GM21367 (cell line): ENCODE measurements around the gene ECI1.
A peak's percentile ranks its signal among the peaks of the same experiment; 100 is the strongest.
"Not testable (repeated sequence)": the region's sequence is repeated elsewhere in the genome, so short reads cannot be mapped to it uniquely, and the experiment has no call there.

Experiments
- ATAC-seq: cut with Tn5 transposase; IDR thresholded peaks from one replicate; pipeline ENCODE4 v1.9.1; 2021; ENCODE audit not compliant: unreplicated experiment

ECI1 gene

DNA sequence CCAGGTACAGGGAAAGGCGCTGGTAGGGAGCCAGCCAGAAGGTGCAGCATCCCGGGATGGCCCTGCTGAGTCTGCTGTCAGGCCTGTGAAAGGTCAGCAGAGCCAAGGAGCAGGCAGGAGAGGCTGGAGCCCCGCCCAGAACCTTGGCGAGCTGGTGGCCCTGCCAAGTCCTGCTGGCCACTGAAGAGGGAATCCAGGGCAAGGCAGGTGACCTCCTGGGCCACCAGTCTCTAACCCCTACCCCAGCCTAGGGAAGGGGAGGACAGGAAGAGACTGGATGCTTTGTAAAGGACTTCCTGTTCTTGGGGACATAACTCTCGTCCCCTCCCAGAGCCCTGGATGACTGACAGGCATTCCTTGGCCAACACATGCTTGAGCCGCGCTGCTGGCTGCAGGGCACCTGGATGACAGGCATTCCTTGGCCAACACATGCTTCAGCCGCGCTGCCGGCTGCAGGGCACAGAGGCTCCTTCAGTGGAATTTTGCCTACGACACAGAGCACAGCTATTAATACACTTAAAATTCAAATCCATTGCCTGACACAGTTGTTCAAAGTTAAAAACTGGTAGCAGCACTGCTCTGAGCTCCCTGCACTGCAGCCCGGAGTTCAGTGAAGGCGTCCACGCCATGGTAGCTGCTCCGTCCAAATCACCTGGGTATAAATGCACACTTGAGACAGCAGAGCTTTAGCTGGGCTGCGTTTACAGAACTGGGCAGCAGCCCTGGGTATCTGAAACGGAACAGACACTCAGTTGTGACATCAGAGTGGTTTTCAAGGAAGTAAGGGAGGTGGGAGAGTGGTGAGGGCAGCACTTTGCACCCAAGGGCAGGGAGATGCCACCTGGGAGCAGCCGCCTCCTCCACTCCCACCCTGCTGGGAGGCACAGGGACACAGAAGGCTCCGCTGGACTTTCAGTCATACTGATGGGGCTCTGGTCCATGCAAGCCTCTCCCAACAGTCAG is 38.7 kb downstream of the ECI1 start:
- no peak for ATAC-seq

GRCh38 chr16:2211923-2212347 is 39.5 kb downstream of the ECI1 start:
- no peak for ATAC-seq

GRCh38 chr16:2210386-2211365 is 40.7 kb downstream of the ECI1 start, which contains the start of gene BRICD5:
BRICD5 (minus strand) TSS chr16:2210863; CDS start chr16:2210833, 30 bp downstream.
- no peak for ATAC-seq

GRCh38 chr16:2210009-2210332 is 41.4 kb downstream of the ECI1 start:
- no peak for ATAC-seq

DNA sequence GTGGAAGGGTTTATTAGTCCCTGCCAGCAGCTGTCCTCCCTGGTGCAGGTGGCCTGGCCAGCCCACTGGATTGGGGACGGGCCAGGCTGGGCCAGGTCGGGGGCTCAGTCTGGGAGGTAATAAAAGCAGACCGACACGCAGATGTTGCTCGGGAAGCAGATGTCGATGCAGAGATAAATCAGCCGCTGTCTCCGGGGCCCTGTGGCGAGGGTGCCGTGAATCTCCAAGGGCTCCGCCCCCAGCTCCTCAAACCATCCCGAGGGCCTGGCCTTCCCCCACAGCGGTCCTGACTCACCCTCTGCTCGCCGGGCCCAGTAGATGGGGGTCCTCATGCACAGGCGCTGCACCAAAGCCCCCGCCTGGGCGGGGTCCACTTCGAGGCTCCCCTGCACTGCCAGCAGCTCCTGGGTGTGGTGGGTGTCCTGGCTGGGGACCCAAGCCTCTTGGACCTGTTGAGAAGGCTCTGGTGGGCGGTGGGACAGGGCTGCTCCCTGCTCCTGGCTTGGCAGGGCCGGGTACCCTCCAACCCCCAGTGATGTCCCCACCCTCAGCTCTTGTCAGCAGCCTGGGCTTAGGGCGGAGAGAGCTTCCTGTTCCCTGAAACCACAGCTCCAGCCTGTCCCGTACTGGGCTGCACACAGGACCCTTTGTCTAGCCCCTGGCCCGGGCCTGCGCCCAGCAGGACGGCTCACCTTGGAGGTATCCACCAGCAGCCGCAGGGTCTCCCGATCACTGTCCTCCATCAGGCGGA is 42.0 kb downstream of the ECI1 start:
- ATAC-seq, result no peak

- no peak for ATAC-seq
Observed at GRCh38 chr16:2208772-2209171, 42.6 kb downstream of the ECI1 start.

DNA sequence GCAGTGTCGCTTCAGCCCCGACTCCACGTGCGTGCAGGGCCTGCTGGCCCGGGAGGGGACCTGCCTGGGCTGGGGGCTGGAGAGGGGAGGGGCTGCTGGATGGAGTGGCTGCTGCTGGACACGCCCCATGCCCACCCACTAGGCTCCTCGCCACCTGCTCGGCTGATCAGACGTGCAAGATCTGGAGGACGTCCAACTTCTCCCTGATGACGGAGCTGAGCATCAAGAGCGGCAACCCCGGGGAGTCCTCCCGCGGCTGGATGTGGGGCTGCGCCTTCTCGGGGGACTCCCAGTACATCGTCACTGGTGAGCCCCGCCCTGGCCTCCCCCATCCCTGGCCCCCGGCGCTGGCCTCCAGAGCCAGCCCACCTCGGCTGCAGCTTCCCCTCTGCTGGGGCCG is 43.1 kb downstream of the ECI1 start:
- no peak for ATAC-seq

GRCh38 chr16:2207872-2208271 is 43.5 kb downstream of the ECI1 start:
- no peak for ATAC-seq

- ATAC-seq, result no peak
Observed at GRCh38 chr16:2206780-2207433, 44.5 kb downstream of the ECI1 start.

GRCh38 chr16:2206420-2206779 is 45.0 kb downstream of the ECI1 start:
- ATAC-seq, result no peak

- ATAC-seq, result peak; percentile 4
Observed at GRCh38 chr16:2205967-2206313, 45.4 kb downstream of the ECI1 start.

GRCh38 chr16:2205104-2205966 is 46.1 kb downstream of the ECI1 start, which contains the start of gene MLST8:
MLST8 (plus strand) TSS chr16:2205454; CDS start chr16:2206086, 632 bp downstream.
- peak; percentile 41 for ATAC-seq

- ATAC-seq, result no peak
Observed at GRCh38 chr16:2204416-2205103, 46.8 kb downstream of the ECI1 start.

GRCh38 chr16:2203119-2203688 is 48.2 kb downstream of the ECI1 start:
- ATAC-seq, result not testable (repeated sequence)

DNA sequence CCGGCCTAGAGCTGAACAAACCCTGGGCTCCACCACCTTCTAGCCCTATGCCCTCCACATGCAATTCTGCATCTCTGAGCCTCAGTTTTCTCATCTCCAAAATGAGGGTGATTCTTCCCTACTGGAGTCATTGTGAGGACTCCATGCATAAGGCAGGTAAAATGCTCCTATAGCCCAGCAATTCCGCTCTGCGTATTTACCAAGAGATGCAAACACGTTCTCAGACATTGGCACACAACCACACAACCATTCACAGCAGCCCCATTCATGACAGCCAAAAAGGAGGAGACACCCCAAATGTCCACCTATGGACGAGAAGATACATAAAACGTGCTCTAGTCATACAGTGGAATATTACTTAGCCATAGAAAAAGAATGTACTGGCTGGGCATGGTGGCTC is 51.1 kb downstream of the ECI1 start:
- ATAC-seq, result no peak

DNA sequence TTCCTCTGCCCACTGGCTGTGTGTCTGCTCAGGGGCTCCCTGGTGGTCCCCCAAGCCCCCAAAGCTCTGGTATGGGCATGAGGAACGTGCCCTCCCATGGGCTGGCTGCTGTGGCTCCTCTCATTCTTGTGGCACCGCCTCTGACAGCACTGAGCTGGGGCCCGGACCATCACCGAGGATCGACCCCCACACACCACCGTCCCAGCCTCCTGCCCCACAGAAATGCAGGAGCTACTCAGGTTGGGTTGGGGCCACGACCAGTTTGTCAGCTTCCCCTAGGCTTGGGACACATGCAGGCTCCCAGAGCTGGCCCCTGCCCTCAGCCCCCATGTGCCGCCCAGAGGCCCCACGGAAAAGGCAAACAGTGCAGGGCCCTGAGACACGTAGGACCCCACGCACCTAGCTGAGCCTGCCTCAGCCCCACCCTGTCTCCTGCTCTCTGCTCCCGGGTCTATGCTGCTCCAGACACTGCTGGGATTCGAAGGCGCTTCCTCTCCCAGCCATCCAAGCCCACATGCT is 51.7 kb downstream of the ECI1 start:
- no peak for ATAC-seq

GRCh38 chr16:2199095-2199494 is 52.3 kb downstream of the ECI1 start:
- no peak for ATAC-seq

GRCh38 chr16:2198283-2198682 is 53.1 kb downstream of the ECI1 start:
- no peak for ATAC-seq
